Thyroid gland (tissue), 4 donors: ENCODE data around the gene RNU6-8.

Experiments
- CTCF ChIP-seq, 6 experiments: fragments of 200-600 bp in 3 of 6; fragments of 450-650 bp in 3 of 6; sonication (generic) in 3 of 6; IDR thresholded peaks; one replicate each; pipeline ENCODE4 v1.5.1; 2016 to 2019; ENCODE audit warnings: antibody characterized with exemption in 6 of 6, mild to moderate bottlenecking in 2 of 6, inconsistent platforms in 1 of 6, moderate library complexity in 1 of 6
- POLR2A ChIP-seq, 2 donors: fragments of 450-650 bp; IDR thresholded peaks; one replicate each; pipeline ENCODE4 v1.6.1; 2017; ENCODE audit warnings: antibody characterized with exemption in 2 of 2, mild to moderate bottlenecking in 2 of 2, moderate library complexity in 1 of 2

GRCh38 chr14:32167907-32168306 is 35.2 kb downstream of the RNU6-8 start:
- TF ChIP-seq CTCF (IDR thresholded peaks at IDR 0.05): no peak
- TF ChIP-seq POLR2A (IDR thresholded peaks at IDR 0.05): no peak
